ENCODE data around the gene ZNRD2.
A peak's percentile ranks its signal among the peaks of the same experiment; 100 is the strongest.

The ZNRD2 gene

DNA sequence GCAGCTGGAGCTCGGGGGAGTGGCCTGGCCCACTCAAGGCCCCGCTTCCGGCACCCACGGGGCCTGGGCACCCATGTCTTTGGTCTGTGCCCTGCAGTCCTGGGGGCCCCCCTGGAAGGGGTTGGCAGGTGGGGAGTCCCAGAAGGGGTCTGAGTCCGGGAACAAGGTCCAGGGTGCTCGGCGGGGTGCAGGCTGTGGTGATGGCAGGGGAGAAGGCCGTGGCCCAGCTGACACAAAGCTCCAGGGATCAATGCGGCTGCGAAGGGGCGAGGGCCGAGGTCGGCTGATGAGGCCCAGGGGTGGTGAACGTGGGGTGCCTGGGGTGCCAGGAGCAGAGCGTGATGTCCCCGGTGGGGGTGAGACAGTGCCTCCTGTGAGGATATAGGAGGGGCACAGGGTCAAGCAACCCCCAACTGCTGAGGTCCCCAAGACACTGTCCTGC, 28.0 kb downstream of the ZNRD2 start:
- Histone ChIP-seq H3K9me3 (replicated peaks; ENCODE audit: low read length) (no peaks in the 10 kb centered on the region), H3K4me3 (ENCODE audit: low read length) (no peak overlapping the region), H3K27me3 (ENCODE audit: control insufficient read depth, insufficient read depth, low read length) (no peaks in the 10 kb centered on the region), H3K36me3 (ENCODE audit: insufficient read depth, low read length) (peaks cover 20% of the 10 kb centered on the region), H3K9ac (ENCODE audit: low read depth, low read length) (no peak overlapping the region), H3K4me2 (ENCODE audit: low read length) (no peak overlapping the region), H3K4me1 (ENCODE audit: control insufficient read depth, insufficient read depth, low read length) (peaks cover 5% of the 10 kb centered on the region)

DNA sequence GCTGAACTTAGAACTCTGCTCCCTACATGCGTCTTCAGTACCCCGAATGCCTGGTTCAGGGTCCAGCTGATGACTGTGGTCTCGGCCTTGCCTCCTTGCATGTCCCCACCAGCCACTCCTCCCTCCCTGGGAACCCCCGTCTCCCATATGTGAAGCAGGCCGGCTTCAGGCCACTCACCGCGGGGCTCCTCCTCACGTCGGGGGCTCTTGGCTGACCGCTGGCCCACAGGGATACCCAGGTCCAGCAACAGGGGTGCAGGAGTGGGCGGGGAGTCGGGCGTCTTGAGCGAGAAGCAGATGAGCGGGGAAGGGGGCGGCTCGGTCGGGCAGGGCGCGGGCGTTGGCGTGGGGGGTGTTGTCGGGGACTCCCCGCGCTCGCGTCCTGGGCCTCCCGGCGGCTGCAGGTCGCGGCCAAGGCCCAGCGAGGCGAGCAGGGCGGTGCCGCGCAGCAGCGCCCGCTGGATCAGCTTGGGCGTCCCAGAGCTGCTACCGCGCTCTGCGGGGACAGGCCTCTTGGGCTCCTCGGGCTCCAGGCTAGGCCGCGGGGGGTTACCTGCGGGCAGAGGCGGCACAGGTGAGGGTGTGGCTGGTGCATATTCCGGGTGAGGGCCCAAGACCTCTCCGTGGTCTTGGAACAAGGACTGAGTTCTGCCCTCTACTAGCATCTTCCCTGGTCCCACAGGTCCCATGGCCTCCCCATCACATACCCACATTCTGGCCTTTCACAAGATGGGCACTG, 29.1 kb downstream of the ZNRD2 start:
- Histone ChIP-seq H3K27me3 (ENCODE audit: control insufficient read depth, insufficient read depth, low read length) (no peaks in the 10 kb centered on the region), H3K9ac (ENCODE audit: low read depth, low read length) (no peak overlapping the region), H3K9me3 (replicated peaks; ENCODE audit: low read length) (no peaks in the 10 kb centered on the region), H3K36me3 (ENCODE audit: insufficient read depth, low read length) (peaks cover 26% of the 10 kb centered on the region), H3K4me2 (ENCODE audit: low read length) (no peak overlapping the region), H3K4me1 (ENCODE audit: control insufficient read depth, insufficient read depth, low read length) (no peaks in the 10 kb centered on the region), H3K4me3 (ENCODE audit: low read length) (no peak overlapping the region)

GRCh38 chr11:65599955-65600246, 29.6 kb downstream of the ZNRD2 start:
- Histone ChIP-seq H3K9me3 (replicated peaks; ENCODE audit: low read length) (no peaks in the 10 kb centered on the region), H3K9ac (ENCODE audit: low read depth, low read length) (no peak overlapping the region), H3K27me3 (ENCODE audit: control insufficient read depth, insufficient read depth, low read length) (no peaks in the 10 kb centered on the region), H3K4me3 (ENCODE audit: low read length) (no peak overlapping the region), H3K4me1 (ENCODE audit: control insufficient read depth, insufficient read depth, low read length) (no peaks in the 10 kb centered on the region), H3K36me3 (ENCODE audit: insufficient read depth, low read length) (peaks cover 31% of the 10 kb centered on the region), H3K4me2 (ENCODE audit: low read length) (no peak overlapping the region)

- peaks cover 16% of the 10 kb centered on the region for H3K4me1 ChIP-seq (ENCODE audit: control insufficient read depth, insufficient read depth, low read length)
- peaks cover 44% of the 10 kb centered on the region for H3K36me3 ChIP-seq (ENCODE audit: insufficient read depth, low read length)
- no peak overlapping the region for H3K4me3 ChIP-seq (ENCODE audit: low read length)
- no peak overlapping the region for H3K4me2 ChIP-seq (ENCODE audit: low read length)
- H3K9me3 ChIP-seq (replicated peaks; ENCODE audit: low read length): no peaks in the 10 kb centered on the region
- no peaks in the 10 kb centered on the region for H3K27me3 ChIP-seq (ENCODE audit: control insufficient read depth, insufficient read depth, low read length)
- no peak overlapping the region for H3K9ac ChIP-seq (ENCODE audit: low read depth, low read length)
Measured at GRCh38 chr11:65604258-65604657, 34.0 kb downstream of the ZNRD2 start.

- no peak overlapping the region for H3K9ac ChIP-seq (ENCODE audit: low read depth, low read length)
- peaks cover 43% of the 10 kb centered on the region for H3K4me1 ChIP-seq (ENCODE audit: control insufficient read depth, insufficient read depth, low read length)
- peaks cover 54% of the 10 kb centered on the region for H3K36me3 ChIP-seq (ENCODE audit: insufficient read depth, low read length)
- no peaks in the 10 kb centered on the region for H3K27me3 ChIP-seq (ENCODE audit: control insufficient read depth, insufficient read depth, low read length)
- H3K4me2 ChIP-seq (ENCODE audit: low read length): peak overlapping the region; percentile 84
- H3K9me3 ChIP-seq (replicated peaks; ENCODE audit: low read length): no peaks in the 10 kb centered on the region
- H3K4me3 ChIP-seq (ENCODE audit: low read length): peak overlapping the region; percentile 62
Measured at GRCh38 chr11:65606876-65607613, 36.8 kb downstream of the ZNRD2 start.

- H3K27me3 ChIP-seq (ENCODE audit: control insufficient read depth, insufficient read depth, low read length): no peaks in the 10 kb centered on the region
- peak overlapping the region; percentile 84 for H3K4me2 ChIP-seq (ENCODE audit: low read length)
- H3K4me1 ChIP-seq (ENCODE audit: control insufficient read depth, insufficient read depth, low read length): peaks cover 51% of the 10 kb centered on the region
- peak overlapping the region; percentile 62 for H3K4me3 ChIP-seq (ENCODE audit: low read length)
- no peaks in the 10 kb centered on the region for H3K9me3 ChIP-seq (replicated peaks; ENCODE audit: low read length)
- no peak overlapping the region for H3K9ac ChIP-seq (ENCODE audit: low read depth, low read length)
- peaks cover 54% of the 10 kb centered on the region for H3K36me3 ChIP-seq (ENCODE audit: insufficient read depth, low read length)
Measured at GRCh38 chr11:65607614-65608426, 37.5 kb downstream of the ZNRD2 start.

DNA sequence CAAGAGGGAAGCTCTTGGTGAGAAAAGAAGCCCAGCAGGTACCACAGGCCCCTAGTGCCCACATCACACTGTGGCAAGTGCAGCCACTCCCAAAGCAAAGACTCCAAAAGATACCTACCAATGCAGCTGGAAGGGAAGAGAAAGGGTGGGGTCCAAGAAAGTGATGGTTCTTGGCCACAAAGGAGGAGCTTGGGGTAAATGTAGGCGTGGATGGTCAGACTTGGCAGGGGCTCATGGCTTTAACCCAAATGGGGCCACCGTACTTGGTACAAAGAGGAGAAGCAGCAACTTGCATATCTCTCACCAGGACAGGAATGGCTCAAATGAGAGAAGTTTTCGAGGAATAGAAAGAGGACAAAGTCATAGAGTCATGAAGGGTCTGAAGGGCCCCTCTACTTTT, 39.0 kb downstream of the ZNRD2 start:
- Histone ChIP-seq H3K4me3 (ENCODE audit: low read length) (no peak overlapping the region), H3K9me3 (replicated peaks; ENCODE audit: low read length) (no peaks in the 10 kb centered on the region), H3K36me3 (ENCODE audit: insufficient read depth, low read length) (peaks cover 47% of the 10 kb centered on the region), H3K9ac (ENCODE audit: low read depth, low read length) (no peak overlapping the region), H3K4me2 (ENCODE audit: low read length) (no peak overlapping the region), H3K27me3 (ENCODE audit: control insufficient read depth, insufficient read depth, low read length) (no peaks in the 10 kb centered on the region), H3K4me1 (ENCODE audit: control insufficient read depth, insufficient read depth, low read length) (peaks cover 57% of the 10 kb centered on the region)

GRCh38 chr11:65609665-65610064, 39.4 kb downstream of the ZNRD2 start:
- Histone ChIP-seq H3K36me3 (ENCODE audit: insufficient read depth, low read length) (peaks cover 43% of the 10 kb centered on the region), H3K4me2 (ENCODE audit: low read length) (no peak overlapping the region), H3K9ac (ENCODE audit: low read depth, low read length) (no peak overlapping the region), H3K4me1 (ENCODE audit: control insufficient read depth, insufficient read depth, low read length) (peaks cover 57% of the 10 kb centered on the region), H3K9me3 (replicated peaks; ENCODE audit: low read length) (no peaks in the 10 kb centered on the region), H3K4me3 (ENCODE audit: low read length) (no peak overlapping the region), H3K27me3 (ENCODE audit: control insufficient read depth, insufficient read depth, low read length) (no peaks in the 10 kb centered on the region)

DNA sequence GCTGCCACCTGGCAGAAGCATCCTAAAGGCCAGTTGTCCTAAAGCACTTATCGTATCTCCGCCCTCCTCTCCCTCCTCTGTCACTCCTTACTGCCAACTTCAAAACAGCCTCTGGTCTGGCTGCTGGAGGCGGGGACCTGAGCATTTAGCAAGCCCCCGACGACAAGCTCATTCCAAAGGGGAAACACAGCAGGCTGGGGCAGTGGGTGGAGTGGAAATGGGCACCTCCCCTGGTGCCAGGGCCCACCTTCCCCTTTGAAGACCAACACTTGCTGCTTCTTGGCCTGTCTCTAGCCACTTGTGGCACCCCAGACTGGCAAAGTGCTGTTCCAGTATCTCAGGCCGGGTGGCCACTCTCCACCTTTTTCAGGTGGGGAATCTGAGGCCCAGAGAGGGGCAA, 40.1 kb downstream of the ZNRD2 start:
- H3K4me2 ChIP-seq (ENCODE audit: low read length): peak overlapping the region; percentile 94
- H3K9ac ChIP-seq (ENCODE audit: low read depth, low read length): no peak overlapping the region
- peaks cover 35% of the 10 kb centered on the region for H3K36me3 ChIP-seq (ENCODE audit: insufficient read depth, low read length)
- H3K27me3 ChIP-seq (ENCODE audit: control insufficient read depth, insufficient read depth, low read length): no peaks in the 10 kb centered on the region
- H3K4me1 ChIP-seq (ENCODE audit: control insufficient read depth, insufficient read depth, low read length): peaks cover 57% of the 10 kb centered on the region
- H3K4me3 ChIP-seq (ENCODE audit: low read length): no peak overlapping the region
- H3K9me3 ChIP-seq (replicated peaks; ENCODE audit: low read length): no peaks in the 10 kb centered on the region

GRCh38 chr11:65611028-65611757, 40.9 kb downstream of the ZNRD2 start:
- H3K4me3 ChIP-seq (ENCODE audit: low read length): peak overlapping the region; percentile 78
- H3K9ac ChIP-seq (ENCODE audit: low read depth, low read length): peak overlapping the region; percentile 9
- H3K4me1 ChIP-seq (ENCODE audit: control insufficient read depth, insufficient read depth, low read length): peaks cover 57% of the 10 kb centered on the region

More at GRCh38 chr11:65611028-65611757, 40.9 kb downstream of the ZNRD2 start:
- H3K4me2 ChIP-seq (ENCODE audit: low read length): peak overlapping the region; percentile 94
- no peaks in the 10 kb centered on the region for H3K27me3 ChIP-seq (ENCODE audit: control insufficient read depth, insufficient read depth, low read length)
- H3K36me3 ChIP-seq (ENCODE audit: insufficient read depth, low read length): peaks cover 29% of the 10 kb centered on the region
- no peaks in the 10 kb centered on the region for H3K9me3 ChIP-seq (replicated peaks; ENCODE audit: low read length)
